Spleen (tissue), 7 donors: Measurements from ENCODE around the gene TGM3.

Source experiments
- CTCF ChIP-seq, 11 experiments: fragments of 200-600 bp in 7 of 11; fragments of 450-650 bp in 4 of 11; sonication (generic) in 4 of 11; IDR thresholded peaks in 8 of 11; conservative IDR thresholded peaks in 3 of 11; 1 replicate in 7 of 11; 2 replicates in 4 of 11; pipeline versions ENCODE4 v1.4.0 to v1.8.0; 2016 to 2021; ENCODE audit warnings: antibody characterized with exemption in 11 of 11, inconsistent platforms in 4 of 11, mild to moderate bottlenecking in 1 of 11
- POLR2A ChIP-seq, 3 donors: fragments of 450-650 bp; IDR thresholded peaks; one replicate each; pipeline ENCODE4 v1.5.1; 2017; ENCODE audit warnings: antibody characterized with exemption in 3 of 3, mild to moderate bottlenecking in 1 of 3
- donor health status: DM: no; HTN: no; CAD: no; lungs with moderate emphysema.
- donor health status: DM: no; HTN: no; CAD: no.
- donor health status: DM: no; HTN: no; CAD: no.

- no peak for TF ChIP-seq CTCF (IDR thresholded peaks at IDR 0.05 in 8 of 11, conservative IDR thresholded peaks at IDR 0.05 in 3 of 11)
- no peak for TF ChIP-seq POLR2A (IDR thresholded peaks at IDR 0.05)
Observed at GRCh38 chr20:2290486-2290885, 5.3 kb upstream of the TGM3 start.
